ENCODE measurements around the gene CCDC112.
"Not testable (repeated sequence)": the region's sequence is repeated elsewhere in the genome, so short reads cannot be mapped to it uniquely, and the experiment has no call there.

Gene CCDC112

DNA sequence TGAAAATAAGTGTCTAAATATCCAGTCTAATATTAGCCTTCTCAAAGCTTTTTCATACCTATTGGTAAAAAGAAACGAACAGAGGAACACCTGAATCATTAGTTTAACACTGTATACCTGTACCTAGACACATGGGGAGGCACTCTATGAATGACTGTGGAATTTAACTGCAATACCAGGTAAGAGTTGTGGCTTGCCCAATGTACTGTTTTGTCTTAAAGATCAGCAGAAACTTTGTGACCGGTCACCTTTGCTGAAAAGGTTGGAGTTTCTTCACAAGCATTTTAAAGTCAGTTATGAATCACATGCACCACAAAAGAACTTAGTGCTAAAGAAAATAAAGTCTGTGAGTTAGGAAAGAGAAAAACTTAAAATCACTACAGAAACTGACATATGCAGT, 36.2 kb downstream of the CCDC112 start:
- Histone ChIP-seq H3K27me3 (ENCODE audit: insufficient read depth, low read depth) (no peaks in the 10 kb centered on the region), H4K20me1 (ENCODE audit: insufficient read depth) (no peaks in the 10 kb centered on the region), H3K79me2 (ENCODE audit: insufficient read depth, low read depth) (peaks cover 44% of the 10 kb centered on the region), H3K36me3 (ENCODE audit: insufficient read depth) (no peaks in the 10 kb centered on the region), H2AFZ (ENCODE audit: low read depth) (no peak overlapping the region), H3K4me3 (IDR thresholded peaks at IDR 0.05; ENCODE audit: insufficient read depth, low read depth, low read length) (no peak overlapping the region), H3K4me2 (no peak overlapping the region), H3K27ac (no peak overlapping the region), H3K9ac (no peak overlapping the region), H3K4me1 (ENCODE audit: low read depth, poor library complexity, severe bottlenecking) (peaks cover 10% of the 10 kb centered on the region)
- TF ChIP-seq, protein P1, sequence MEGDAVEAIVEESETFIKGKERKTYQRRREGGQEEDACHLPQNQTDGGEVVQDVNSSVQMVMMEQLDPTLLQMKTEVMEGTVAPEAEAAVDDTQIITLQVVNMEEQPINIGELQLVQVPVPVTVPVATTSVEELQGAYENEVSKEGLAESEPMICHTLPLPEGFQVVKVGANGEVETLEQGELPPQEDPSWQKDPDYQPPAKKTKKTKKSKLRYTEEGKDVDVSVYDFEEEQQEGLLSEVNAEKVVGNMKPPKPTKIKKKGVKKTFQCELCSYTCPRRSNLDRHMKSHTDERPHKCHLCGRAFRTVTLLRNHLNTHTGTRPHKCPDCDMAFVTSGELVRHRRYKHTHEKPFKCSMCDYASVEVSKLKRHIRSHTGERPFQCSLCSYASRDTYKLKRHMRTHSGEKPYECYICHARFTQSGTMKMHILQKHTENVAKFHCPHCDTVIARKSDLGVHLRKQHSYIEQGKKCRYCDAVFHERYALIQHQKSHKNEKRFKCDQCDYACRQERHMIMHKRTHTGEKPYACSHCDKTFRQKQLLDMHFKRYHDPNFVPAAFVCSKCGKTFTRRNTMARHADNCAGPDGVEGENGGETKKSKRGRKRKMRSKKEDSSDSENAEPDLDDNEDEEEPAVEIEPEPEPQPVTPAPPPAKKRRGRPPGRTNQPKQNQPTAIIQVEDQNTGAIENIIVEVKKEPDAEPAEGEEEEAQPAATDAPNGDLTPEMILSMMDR (conservative IDR thresholded peaks at IDR 0.05; ENCODE audit: low read depth, low read length), result no peak

DNA sequence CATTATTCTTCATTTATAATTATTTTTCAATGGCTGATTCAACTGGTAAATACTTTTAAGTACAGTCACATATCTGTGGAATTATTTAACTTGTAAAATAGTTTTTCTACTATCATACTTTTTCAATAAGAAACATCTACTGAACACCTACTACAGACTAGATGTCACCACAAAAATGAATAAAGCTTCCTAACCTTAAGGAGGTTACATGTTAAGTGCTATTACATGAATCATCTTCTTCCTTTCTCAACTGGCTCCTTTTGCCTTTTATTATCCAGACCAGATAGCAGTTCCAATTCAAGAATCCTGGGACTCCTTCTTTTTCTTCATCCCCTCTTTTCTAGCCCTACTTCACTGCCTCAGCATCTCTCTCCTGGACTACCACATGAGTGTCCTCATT, 38.5 kb downstream of the CCDC112 start:
- no peaks in the 10 kb centered on the region for H4K20me1 ChIP-seq (ENCODE audit: insufficient read depth)
- peaks cover 44% of the 10 kb centered on the region for H3K79me2 ChIP-seq (ENCODE audit: insufficient read depth, low read depth)
- no peaks in the 10 kb centered on the region for H3K27me3 ChIP-seq (ENCODE audit: insufficient read depth, low read depth)
- H3K36me3 ChIP-seq (ENCODE audit: insufficient read depth), result no peaks in the 10 kb centered on the region
- no peak overlapping the region for H2AFZ ChIP-seq (ENCODE audit: low read depth)
- H3K4me2 ChIP-seq, result no peak overlapping the region
- H3K4me1 ChIP-seq (ENCODE audit: low read depth, poor library complexity, severe bottlenecking), result peaks cover 10% of the 10 kb centered on the region
- TF ChIP-seq, protein P1 (conservative IDR thresholded peaks at IDR 0.05; ENCODE audit: low read depth, low read length), result no peak
- H3K27ac ChIP-seq, result no peak overlapping the region
- no peak overlapping the region for H3K4me3 ChIP-seq (IDR thresholded peaks at IDR 0.05; ENCODE audit: insufficient read depth, low read depth, low read length)
- H3K9ac ChIP-seq, result no peak overlapping the region

DNA sequence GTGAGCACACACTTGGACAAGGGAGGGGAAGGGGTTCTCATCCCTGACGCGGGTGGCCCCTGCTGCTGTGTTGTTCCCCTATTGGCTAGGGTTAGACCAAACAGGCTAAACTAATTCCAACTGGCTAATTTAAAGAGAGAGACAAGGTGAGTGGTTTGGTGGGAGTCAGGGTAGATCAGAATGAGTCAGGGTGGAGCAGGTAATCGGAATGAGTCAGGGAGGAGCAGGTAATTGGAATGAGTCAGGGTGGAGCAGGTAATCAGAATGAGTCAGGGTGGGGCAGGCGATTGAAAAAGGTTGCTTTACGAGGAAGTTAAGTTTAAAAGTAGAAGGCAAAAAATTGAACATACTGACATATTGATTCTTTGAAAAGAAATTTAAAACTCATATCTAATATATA, 47.1 kb downstream of the CCDC112 start:
- not testable (repeated sequence) for H3K79me2 ChIP-seq (ENCODE audit: insufficient read depth, low read depth)

DNA sequence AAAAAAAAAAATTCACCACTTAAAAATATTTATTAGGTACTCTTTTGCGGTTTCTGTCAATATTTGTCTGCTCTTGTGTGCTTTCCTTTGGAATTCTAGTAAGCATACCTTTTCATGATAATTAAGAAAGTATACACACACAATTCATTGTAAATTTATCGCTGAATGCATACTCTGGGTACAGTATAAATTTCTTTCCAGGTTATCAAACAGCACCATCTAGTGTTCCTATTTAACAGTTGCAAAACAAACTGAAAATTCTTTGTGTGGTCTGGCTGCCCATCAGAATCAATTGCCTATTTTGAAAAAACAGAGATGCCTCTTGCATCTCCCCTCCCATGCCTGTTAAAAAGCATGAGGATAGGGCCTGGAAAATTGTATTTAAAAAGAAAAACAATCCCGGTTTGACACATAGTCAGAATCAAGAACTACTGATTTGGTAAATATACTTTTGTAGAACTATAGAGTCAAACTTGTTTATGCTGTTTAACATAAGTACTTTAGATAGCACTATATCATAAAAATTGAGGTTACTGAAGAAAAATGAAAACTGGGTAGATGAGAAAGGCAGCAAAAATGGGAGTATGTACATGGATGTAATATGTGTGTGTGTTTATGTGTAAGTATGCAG, 50.0 kb downstream of the CCDC112 start:
- Histone ChIP-seq H3K27ac (no peak overlapping the region), H3K79me2 (ENCODE audit: insufficient read depth, low read depth) (no peaks in the 10 kb centered on the region), H4K20me1 (ENCODE audit: insufficient read depth) (no peaks in the 10 kb centered on the region), H3K36me3 (ENCODE audit: insufficient read depth) (no peaks in the 10 kb centered on the region), H3K4me2 (no peak overlapping the region), H2AFZ (ENCODE audit: low read depth) (no peak overlapping the region), H3K4me1 (ENCODE audit: low read depth, poor library complexity, severe bottlenecking) (no peaks in the 10 kb centered on the region), H3K4me3 (IDR thresholded peaks at IDR 0.05; ENCODE audit: insufficient read depth, low read depth, low read length) (no peak overlapping the region), H3K9ac (no peak overlapping the region), H3K27me3 (ENCODE audit: insufficient read depth, low read depth) (no peaks in the 10 kb centered on the region)
- TF ChIP-seq, protein P1 (conservative IDR thresholded peaks at IDR 0.05; ENCODE audit: low read depth, low read length), result peak; percentile 83

More for the DNA sequence above, 47.1 kb downstream of the CCDC112 start:
- H3K27me3 ChIP-seq (ENCODE audit: insufficient read depth, low read depth); H3K4me3 ChIP-seq (IDR thresholded peaks at IDR 0.05; ENCODE audit: insufficient read depth, low read depth, low read length); H3K4me1 ChIP-seq (ENCODE audit: low read depth, poor library complexity, severe bottlenecking); H3K27ac ChIP-seq; H3K4me2 ChIP-seq; H4K20me1 ChIP-seq (ENCODE audit: insufficient read depth); H3K36me3 ChIP-seq (ENCODE audit: insufficient read depth); H2AFZ ChIP-seq (ENCODE audit: low read depth); H3K9ac ChIP-seq: not testable (repeated sequence)

DNA sequence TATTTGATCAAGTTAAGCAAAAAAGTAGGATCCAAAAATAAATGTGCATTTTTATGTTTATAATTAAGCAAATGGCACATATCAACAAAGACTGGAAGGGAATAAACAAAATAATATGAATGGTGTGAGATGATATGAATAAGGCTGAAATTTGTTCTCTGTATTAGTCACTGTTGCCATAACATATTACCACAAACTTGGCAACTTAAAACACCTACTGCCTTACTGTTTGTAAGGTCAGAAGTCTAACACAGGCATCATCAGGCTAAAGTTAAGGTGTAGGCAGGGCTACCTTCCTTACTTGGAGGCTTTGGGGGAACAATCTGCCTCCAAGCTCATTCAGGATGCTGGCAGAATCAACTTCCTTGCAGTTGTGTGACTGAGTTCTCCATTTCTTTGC, 53.0 kb downstream of the CCDC112 start:
- Histone ChIP-seq H3K36me3 (ENCODE audit: insufficient read depth) (0 out of 2 replicates have a peak, but pooled peaks cover 4% of the 10 kb centered on the region), H3K4me3 (IDR thresholded peaks at IDR 0.05; ENCODE audit: insufficient read depth, low read depth, low read length) (no peak overlapping the region), H4K20me1 (ENCODE audit: insufficient read depth) (no peaks in the 10 kb centered on the region), H3K9ac (no peak overlapping the region), H3K79me2 (ENCODE audit: insufficient read depth, low read depth) (no peaks in the 10 kb centered on the region), H3K4me2 (no peak overlapping the region), H3K27ac (no peak overlapping the region), H3K27me3 (ENCODE audit: insufficient read depth, low read depth) (no peaks in the 10 kb centered on the region), H2AFZ (ENCODE audit: low read depth) (no peak overlapping the region), H3K4me1 (ENCODE audit: low read depth, poor library complexity, severe bottlenecking) (no peaks in the 10 kb centered on the region)
- TF ChIP-seq, protein P1 (conservative IDR thresholded peaks at IDR 0.05; ENCODE audit: low read depth, low read length), result no peak

Measured in KMS-11 (cell line).